ENCODE data around the gene GCSAML. TPM values are rescaled to one million over a fixed set of nuclear protein-coding genes. Genes with fewer than 3 reads are reported as not detected.

The GCSAML gene
- total RNA-seq, 2 donors from 2014 or later, result 0.29 to 0.60 TPM

GRCh38 chr1:247561711-247562110 is 12.8 kb downstream of the GCSAML start:
- intact Hi-C loops (cut with DNase I), result no loop called here
- no peak for DNase-seq (ENCODE audit: low spot score)

GRCh38 chr1:247562198-247562597 is 13.3 kb downstream of the GCSAML start:
- intact Hi-C loops (cut with DNase I), result no loop called here
- no peak for DNase-seq (ENCODE audit: low spot score)

GRCh38 chr1:247574236-247574635 is 25.3 kb downstream of the GCSAML start:
- intact Hi-C loops (cut with DNase I), result no loop called here
- no peak for DNase-seq (ENCODE audit: low spot score)

- intact Hi-C loops (cut with DNase I), result no loop called here
- DNase-seq (ENCODE audit: low spot score), result no peak
Measured at GRCh38 chr1:247574664-247575063, 25.7 kb downstream of the GCSAML start.

GRCh38 chr1:247576514-247576913 is 27.6 kb downstream of the GCSAML start:
- DNase-seq (ENCODE audit: low spot score), result no peak
- intact Hi-C loops (cut with DNase I), result no loop called here

GRCh38 chr1:247578946-247579460 is 30.1 kb downstream of the GCSAML start:
- DNase-seq (ENCODE audit: low spot score), result no peak
- intact Hi-C loops (cut with DNase I), result no loop called here

GRCh38 chr1:247588060-247588459 is 39.1 kb downstream of the GCSAML start, which contains the start of gene OR2G2:
Gene OR2G2, plus strand, starts transcription at chr1:247588360. Its CDS starts 0 bp downstream, at chr1:247588360.
- intact Hi-C loops (cut with DNase I), result no loop called here

GRCh38 chr1:247605286-247605685 is 56.4 kb downstream of the GCSAML start, which contains the start of gene OR2G3:
Gene OR2G3, plus strand, starts transcription at chr1:247605586. Its CDS starts 0 bp downstream, at chr1:247605586.
- no peak for DNase-seq (ENCODE audit: low spot score)
- intact Hi-C loops (cut with DNase I), result no loop called here

More at GRCh38 chr1:247588060-247588459, 39.1 kb downstream of the GCSAML start, which contains the start of gene OR2G2:
- no peak for DNase-seq (ENCODE audit: low spot score)

GRCh38 chr1:247613405-247613804 is 64.5 kb downstream of the GCSAML start:
- DNase-seq (ENCODE audit: low spot score), result no peak
- intact Hi-C loops (cut with DNase I), result no loop called here

- DNase-seq (ENCODE audit: low spot score), result no peak
- intact Hi-C loops (cut with DNase I), result no loop called here
Measured at GRCh38 chr1:247614625-247615024, 65.7 kb downstream of the GCSAML start.

Other genes starting within 250 kb of the GCSAML start
- 10 to 100 TPM; 18.8 to 19.3 TPM for gene ZNF496, start 217.3 kb upstream of the GCSAML start, total RNA-seq
- gene NLRP3, start 133.0 kb upstream of the GCSAML start, total RNA-seq, result 1 to 10 TPM; 3.0 to 3.1 TPM
- gene OR2B11, start 91.0 kb upstream of the GCSAML start, total RNA-seq, result not detected
- gene OR2C3, start 12.7 kb upstream of the GCSAML start, total RNA-seq, result not detected
- gene OR2G2, start 39.2 kb downstream of the GCSAML start, total RNA-seq, result not detected
- not detected for gene OR2G3, start 56.5 kb downstream of the GCSAML start, total RNA-seq
- not detected for gene OR13G1, start 130.6 kb downstream of the GCSAML start, total RNA-seq
- not detected for gene OR6F1, start 167.5 kb downstream of the GCSAML start, total RNA-seq
- gene OR14K1, start 189.5 kb downstream of the GCSAML start, total RNA-seq, result not detected
- gene OR14A2, start 199.0 kb downstream of the GCSAML start, total RNA-seq, result not detected
- gene OR1C1, start 211.4 kb downstream of the GCSAML start, total RNA-seq, result not detected